ENCODE measurements around the gene ALK.

ALK gene

GRCh38 chr2:29786361-29786760 is 135.0 kb downstream of the ALK start:
- no peak for DNase-seq

GRCh38 chr2:29783666-29784065 is 137.7 kb downstream of the ALK start:
- DNase-seq: no peak

- no peak for DNase-seq
These were observed 138.6 kb downstream of the ALK start for GRCh38 chr2:29782549-29783458.

GRCh38 chr2:29782087-29782486 is 139.3 kb downstream of the ALK start:
- DNase-seq: no peak

- no peak for DNase-seq
These were observed 140.5 kb downstream of the ALK start for GRCh38 chr2:29780906-29781305.

GRCh38 chr2:29777161-29777560 is 144.2 kb downstream of the ALK start:
- DNase-seq: no peak

GRCh38 chr2:29776406-29776805 is 145.0 kb downstream of the ALK start:
- no peak for DNase-seq

- no peak for DNase-seq
These were observed 145.4 kb downstream of the ALK start for GRCh38 chr2:29775937-29776336.

GRCh38 chr2:29774624-29775023 is 146.8 kb downstream of the ALK start:
- DNase-seq: no peak

GRCh38 chr2:29770846-29771245 is 150.5 kb downstream of the ALK start:
- no peak for DNase-seq

- no peak for DNase-seq
These were observed 151.5 kb downstream of the ALK start for GRCh38 chr2:29769847-29770246.

GRCh38 chr2:29767606-29768335 is 153.6 kb downstream of the ALK start:
- DNase-seq: no peak

GRCh38 chr2:29766191-29766590 is 155.2 kb downstream of the ALK start:
- DNase-seq: no peak

GRCh38 chr2:29765721-29766120 is 155.7 kb downstream of the ALK start:
- no peak for DNase-seq

GRCh38 chr2:29763371-29763770 is 158.0 kb downstream of the ALK start:
- no peak for DNase-seq

- no peak for DNase-seq
These were observed 159.1 kb downstream of the ALK start for GRCh38 chr2:29762239-29762638.

GRCh38 chr2:29761278-29761677 is 160.1 kb downstream of the ALK start:
- no peak for DNase-seq

- no peak for DNase-seq
These were observed 161.4 kb downstream of the ALK start for GRCh38 chr2:29760008-29760407.

- no peak for DNase-seq
These were observed 162.0 kb downstream of the ALK start for GRCh38 chr2:29759360-29759759.

- DNase-seq: no peak
These were observed 165.6 kb downstream of the ALK start for GRCh38 chr2:29755829-29756228.

GRCh38 chr2:29755233-29755632 is 166.2 kb downstream of the ALK start:
- DNase-seq: no peak

- DNase-seq: no peak
These were observed 167.5 kb downstream of the ALK start for GRCh38 chr2:29753671-29754444.

- DNase-seq: no peak
These were observed 170.0 kb downstream of the ALK start for GRCh38 chr2:29751390-29751789.
